H9 (cell line): ENCODE results near the gene LYPD1. TPM values are rescaled to one million over a fixed set of nuclear protein-coding genes. Genes with fewer than 3 reads are reported as not detected.

Experiments
- DNase-seq: peaks from one replicate; pipeline ENCODE4 v3.0.0-alpha.2; 2017
- H2AFZ ChIP-seq: one replicate; pipeline ENCODE4 v1.6.1; 2013; ENCODE audit warnings: mild to moderate bottlenecking, low read length, control low read depth, moderate library complexity
- H2AK5ac ChIP-seq: 2 replicates; pipeline ENCODE4 v1.6.1; 2013; ENCODE audit warnings: low read length, control low read depth, mixed read lengths; ENCODE audit not compliant: insufficient read length
- H2BK120ac ChIP-seq: one replicate; pipeline ENCODE4 v1.6.1; 2013; ENCODE audit warnings: low read depth, mild to moderate bottlenecking, low read length, control low read depth, inconsistent platforms; ENCODE audit not compliant: poor library complexity, severe bottlenecking
- H2BK12ac ChIP-seq: 2 replicates; pipeline ENCODE4 v1.6.1; 2013; ENCODE audit warnings: low read length, control low read depth, mixed read lengths, low read depth; ENCODE audit not compliant: insufficient read length
- H2BK15ac ChIP-seq: 2 replicates; pipeline ENCODE4 v1.6.1; 2013; ENCODE audit warnings: low read depth, low read length, control low read depth
- H2BK20ac ChIP-seq: one replicate; pipeline ENCODE4 v1.6.1; 2013; ENCODE audit warnings: low read depth, mild to moderate bottlenecking, low read length, control low read depth, inconsistent platforms; ENCODE audit not compliant: poor library complexity, severe bottlenecking
- H2BK5ac ChIP-seq: 2 replicates; pipeline ENCODE4 v1.6.1; 2013; ENCODE audit warnings: low read length, control low read depth, mixed read lengths; ENCODE audit not compliant: insufficient read length
- H3K14ac ChIP-seq: 2 replicates; pipeline ENCODE4 v1.6.1; 2013; ENCODE audit warnings: low read length, control low read depth; ENCODE audit not compliant: insufficient read depth
- H3K18ac ChIP-seq: 2 replicates; pipeline ENCODE4 v1.6.1; 2013; ENCODE audit warnings: low read depth, mild to moderate bottlenecking, mixed read lengths, low read length, control low read depth; ENCODE audit not compliant: insufficient read length
- H3K23ac ChIP-seq: 2 replicates; pipeline ENCODE4 v1.6.1; 2013; ENCODE audit warnings: low read length, control low read depth, mixed read lengths, low read depth; ENCODE audit not compliant: insufficient read length
- H3K23me2 ChIP-seq: 2 replicates; pipeline ENCODE4 v1.6.1; 2013; ENCODE audit warnings: low read depth, mild to moderate bottlenecking, mixed read lengths, low read length, control low read depth; ENCODE audit not compliant: insufficient read length, poor library complexity, severe bottlenecking
- H3K27ac ChIP-seq: 2 replicates; pipeline ENCODE4 v1.5.1; 2013; ENCODE audit warnings: low read length, control low read depth, mixed read lengths, low read depth; ENCODE audit not compliant: insufficient read length
- H3K27me3 ChIP-seq: 2 replicates; pipeline ENCODE4 v1.6.1; 2013; ENCODE audit warnings: low read length, control low read depth, inconsistent platforms; ENCODE audit not compliant: insufficient read depth
- H3K4ac ChIP-seq: 2 replicates; pipeline ENCODE4 v1.6.1; 2013; ENCODE audit warnings: low read depth, mild to moderate bottlenecking, control low read depth, inconsistent platforms, low read length, moderate library complexity
- H3K4me1 ChIP-seq: 2 replicates; pipeline ENCODE4 v1.6.1; 2013; ENCODE audit warnings: low read length, control low read depth, inconsistent platforms; ENCODE audit not compliant: insufficient read depth
- H3K4me2 ChIP-seq: 2 replicates; pipeline ENCODE4 v1.6.1; 2013; ENCODE audit warnings: low read length, control low read depth, mixed read lengths; ENCODE audit not compliant: insufficient read length, insufficient read depth
- H3K56ac ChIP-seq: 2 replicates; pipeline ENCODE4 v1.6.1; 2013; ENCODE audit warnings: low read depth, mild to moderate bottlenecking, mixed read lengths, low read length, control low read depth; ENCODE audit not compliant: insufficient read length
- H3K79me1 ChIP-seq: 2 replicates; pipeline ENCODE4 v1.6.1; 2013; ENCODE audit warnings: low read depth, mild to moderate bottlenecking, moderate library complexity, low read length, control low read depth, inconsistent platforms; ENCODE audit not compliant: insufficient read depth, poor library complexity, severe bottlenecking
- H3K79me2 ChIP-seq: 2 replicates; pipeline ENCODE4 v1.6.1; 2013; ENCODE audit warnings: low read length, control low read depth, inconsistent platforms; ENCODE audit not compliant: insufficient read depth
- H3K9ac ChIP-seq: 2 replicates; pipeline ENCODE4 v1.6.1; 2013; ENCODE audit warnings: low read length, control low read depth, mixed read lengths; ENCODE audit not compliant: insufficient read length; ENCODE audit errors: extremely low read depth
- H3K9me3 ChIP-seq: one replicate; pipeline ENCODE4 v1.6.1; 2013; ENCODE audit warnings: low read depth, low read length, inconsistent platforms; ENCODE audit not compliant: control insufficient read depth
- H3T11ph ChIP-seq: one replicate; pipeline ENCODE4 v1.6.1; 2013; ENCODE audit warnings: mild to moderate bottlenecking, low read length, control low read depth, inconsistent platforms
- H4K20me1 ChIP-seq: one replicate; pipeline ENCODE4 v1.6.1; 2013; ENCODE audit not compliant: control insufficient read depth, insufficient read length, insufficient read depth
- H4K5ac ChIP-seq: 2 replicates; pipeline ENCODE4 v1.6.1; 2013; ENCODE audit warnings: low read depth, mild to moderate bottlenecking, mixed read lengths, low read length, control low read depth; ENCODE audit not compliant: insufficient read length
- H4K8ac ChIP-seq: replicated peaks from 2 replicates; pipeline ENCODE4 v1.6.1; 2013; ENCODE audit warnings: low read length, control low read depth, mixed read lengths, low read depth; ENCODE audit not compliant: insufficient read length
- H4K91ac ChIP-seq: 2 replicates; pipeline ENCODE4 v1.6.1; 2013; ENCODE audit warnings: low read depth, mild to moderate bottlenecking, moderate library complexity, mixed read lengths, low read length, control low read depth; ENCODE audit not compliant: insufficient read length
- H3K27ac Mint-ChIP-seq, 3 experiments: 2 replicates in 2 of 3; 3 replicates in 1 of 3; pipeline ENCODE4 v1.8.0; 2020 to 2021; ENCODE audit warnings: mixed read lengths in 3 of 3, mild to moderate bottlenecking in 1 of 3, moderate library complexity in 1 of 3
- H3K27me3 Mint-ChIP-seq: 2 replicates; pipeline ENCODE4 v1.8.0; 2021; ENCODE audit warnings: low read depth, mild to moderate bottlenecking, moderate library complexity, mixed read lengths
- H3K36me3 Mint-ChIP-seq, 3 experiments: 2 replicates in 2 of 3; 3 replicates in 1 of 3; pipeline ENCODE4 v1.8.0; 2020 to 2021; ENCODE audit warnings: low read depth in 3 of 3, mixed read lengths in 3 of 3; ENCODE audit not compliant: insufficient read depth in 1 of 3
- H3K4me1 Mint-ChIP-seq, 2 experiments: 2 replicates each; pipeline ENCODE4 v1.8.0; 2020; ENCODE audit warnings: mixed read lengths in 2 of 2
- H3K4me3 Mint-ChIP-seq, 2 experiments: 2 replicates in 1 of 2; 3 replicates in 1 of 2; pipeline ENCODE4 v1.8.0; 2020 to 2021; ENCODE audit warnings: mild to moderate bottlenecking in 2 of 2, mixed read lengths in 2 of 2, moderate library complexity in 1 of 2
- H3K9me3 Mint-ChIP-seq, 2 experiments: 2 replicates in 1 of 2; 3 replicates in 1 of 2; pipeline ENCODE4 v1.8.0; 2020; ENCODE audit warnings: mild to moderate bottlenecking in 2 of 2, mixed read lengths in 2 of 2, moderate library complexity in 1 of 2
- WGBS: extraction: QIAGEN DNeasy Blood & Tissue Kit; methylation state at CpG from one replicate; pipeline ENCODE4 v1.1.7; 2013; ENCODE audit warnings: missing lambda C conversion rate, low lambda C conversion rate, mixed read lengths; ENCODE audit not compliant: insufficient read length; ENCODE audit errors: extremely low coverage; 5-methylcytosine and 5-hydroxymethylcytosine counted together
- total RNA-seq: library from RNA; stranded (reverse); gene quantifications from 2 replicates; pipeline ENCODE4 v1.2.1, GENCODE V29; 2021
- TF ChIP-seq, protein P1 (sequence below): fragments of 200-600 bp; sonication (generic); conservative IDR thresholded peaks from 3 replicates; pipeline ENCODE4 v1.8.0; 2021; ENCODE audit warnings: antibody characterized with exemption, mild to moderate bottlenecking

LYPD1 gene
- total RNA-seq, 1 experiment from 2014 or later: 10.6 TPM

DNA sequence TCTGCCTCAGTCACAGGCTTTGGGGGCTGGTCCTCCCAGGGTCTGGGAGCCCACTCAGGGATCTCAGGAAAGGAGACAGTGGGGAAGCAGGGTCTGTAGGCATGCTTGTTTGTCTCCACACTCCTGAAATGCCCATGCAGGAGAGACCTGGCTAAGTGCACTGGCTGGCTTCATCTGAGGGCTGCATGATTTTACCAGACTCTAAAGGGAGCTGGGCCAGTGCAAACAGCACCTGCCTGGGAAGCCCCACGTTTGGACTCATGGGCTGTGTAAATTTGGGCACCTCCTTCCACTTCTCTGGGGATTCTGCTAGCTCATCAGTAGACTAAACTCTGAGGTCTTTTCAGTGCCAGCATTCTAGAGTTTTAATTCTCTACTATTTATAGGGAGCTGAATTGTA is 33.7 kb downstream of the LYPD1 start:
- whole genome bisulfite sequencing: no CpG with 5 or more reads among the region's 1 CpG
- Mint-ChIP-seq H3K4me3 (no peak overlapping the region), H3K27me3 (no peaks in the 10 kb centered on the region), H3K36me3 (no peaks in the 10 kb centered on the region; a peak in 1 of 7 replicates), H3K9me3 (peaks cover 0 to 4% of the 10 kb centered on the region in 2 experiments; a peak in 2 of 5 replicates), H3K27ac (no peak overlapping the region), H3K4me1 (peaks cover 25% of the 10 kb centered on the region in 2 experiments)
- Histone ChIP-seq H3K4me1 (peaks cover 5% of the 10 kb centered on the region; the same call in 1 of the 2 replicates), H3K4ac (no peak overlapping the region), H3K9ac (no peak overlapping the region), H4K20me1 (no peaks in the 10 kb centered on the region), H2BK15ac (no peak overlapping the region), H4K8ac (no peak overlapping the region), H2AK5ac (no peak overlapping the region), H3T11ph (no peak overlapping the region), H3K18ac (no peak overlapping the region), H3K23ac (no peak overlapping the region), H3K4me2 (no peak overlapping the region), H2BK120ac (no peak overlapping the region), H2BK20ac (no peak overlapping the region), H3K27ac (no peak overlapping the region), H4K5ac (no peak overlapping the region), H3K56ac (no peak overlapping the region), H3K14ac (no peak overlapping the region), H3K79me1 (no peaks in the 10 kb centered on the region), H2BK12ac (no peak overlapping the region), H4K91ac (no peak overlapping the region), H3K9me3 (no peaks in the 10 kb centered on the region), H3K23me2 (no peaks in the 10 kb centered on the region), H2BK5ac (no peak overlapping the region), H2AFZ (no peak overlapping the region), H3K27me3 (no peaks in the 10 kb centered on the region), H3K79me2 (no peaks in the 10 kb centered on the region)
- DNase-seq: no peak
- TF ChIP-seq, protein P1, sequence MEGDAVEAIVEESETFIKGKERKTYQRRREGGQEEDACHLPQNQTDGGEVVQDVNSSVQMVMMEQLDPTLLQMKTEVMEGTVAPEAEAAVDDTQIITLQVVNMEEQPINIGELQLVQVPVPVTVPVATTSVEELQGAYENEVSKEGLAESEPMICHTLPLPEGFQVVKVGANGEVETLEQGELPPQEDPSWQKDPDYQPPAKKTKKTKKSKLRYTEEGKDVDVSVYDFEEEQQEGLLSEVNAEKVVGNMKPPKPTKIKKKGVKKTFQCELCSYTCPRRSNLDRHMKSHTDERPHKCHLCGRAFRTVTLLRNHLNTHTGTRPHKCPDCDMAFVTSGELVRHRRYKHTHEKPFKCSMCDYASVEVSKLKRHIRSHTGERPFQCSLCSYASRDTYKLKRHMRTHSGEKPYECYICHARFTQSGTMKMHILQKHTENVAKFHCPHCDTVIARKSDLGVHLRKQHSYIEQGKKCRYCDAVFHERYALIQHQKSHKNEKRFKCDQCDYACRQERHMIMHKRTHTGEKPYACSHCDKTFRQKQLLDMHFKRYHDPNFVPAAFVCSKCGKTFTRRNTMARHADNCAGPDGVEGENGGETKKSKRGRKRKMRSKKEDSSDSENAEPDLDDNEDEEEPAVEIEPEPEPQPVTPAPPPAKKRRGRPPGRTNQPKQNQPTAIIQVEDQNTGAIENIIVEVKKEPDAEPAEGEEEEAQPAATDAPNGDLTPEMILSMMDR: no peak
